ENCODE results near the gene MBD3L2B.
"Not testable (repeated sequence)": the region's sequence is repeated elsewhere in the genome, so short reads cannot be mapped to it uniquely, and the experiment has no call there.

The MBD3L2B gene

DNA sequence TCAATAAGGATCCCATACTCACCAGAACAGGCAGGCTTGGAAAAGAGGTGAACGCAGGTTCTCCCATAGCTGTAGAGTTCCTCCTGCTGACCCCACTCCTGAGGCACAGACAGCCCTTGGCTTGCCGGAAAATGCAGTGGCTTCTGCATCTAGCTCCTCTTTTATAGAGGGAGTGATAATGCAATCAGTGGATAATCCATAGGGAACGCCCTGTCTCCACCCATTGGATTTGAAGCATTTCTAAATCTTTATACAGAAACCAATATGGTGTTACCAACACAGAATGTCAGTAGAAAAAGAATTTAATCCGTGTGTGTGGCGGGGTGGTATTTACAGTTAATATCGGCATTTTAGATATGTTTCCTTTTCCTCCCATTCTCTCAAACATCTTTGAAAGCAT, at the start of gene MBD3L2B:
Gene MBD3L2B (minus strand): TSS at position 101 of the 400 bp plus-strand sequence. CDS start 34 bp downstream, at position 67.
- not testable (repeated sequence) for DNase-seq (ENCODE audit: low spot score)

DNA sequence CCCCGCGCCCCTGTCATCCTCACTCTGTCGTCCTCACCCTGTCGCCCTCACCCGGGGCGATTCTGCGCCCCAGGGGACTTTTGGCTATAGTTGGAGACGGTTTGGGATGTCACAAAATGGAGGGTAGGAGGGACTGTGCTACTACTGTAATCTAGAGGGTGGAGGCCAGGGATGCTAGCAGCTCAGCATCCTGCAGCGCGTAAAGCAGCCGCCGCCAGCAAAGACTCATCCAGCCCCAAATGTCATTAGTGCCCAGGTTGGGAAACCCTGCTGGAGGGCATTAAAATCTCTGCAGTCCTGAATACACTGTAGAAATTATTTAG, 48.6 kb upstream of the MBD3L2B start:
- DNase-seq (ENCODE audit: low spot score), result no peak

GRCh38 chr19:7069042-7069903, 48.0 kb upstream of the MBD3L2B start, which contains the start of gene ZNF557:
TSS of gene ZNF557 (plus strand) at chr19:7069703. CDS start at chr19:7075075, 5,372 bp downstream.
- peak; percentile 78 for DNase-seq (ENCODE audit: low spot score)

DNA sequence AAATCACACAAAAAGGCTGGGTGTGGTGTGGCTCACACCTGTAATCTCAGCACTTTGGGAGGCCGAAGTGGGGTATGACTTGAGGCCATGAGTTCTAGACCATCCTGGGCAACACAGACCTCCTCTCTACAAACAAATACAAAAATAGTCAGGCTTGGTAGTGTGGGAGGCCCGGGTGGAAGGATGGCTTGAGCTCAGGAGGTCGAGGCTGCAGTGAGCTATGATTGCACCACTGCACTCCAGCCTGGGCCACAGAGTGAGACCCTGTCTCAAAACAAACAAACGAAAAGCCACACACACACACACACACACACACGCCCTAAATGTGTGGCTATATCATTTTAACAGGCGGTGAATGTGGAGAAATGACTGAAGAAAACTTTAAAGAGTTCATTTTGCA, 47.4 kb upstream of the MBD3L2B start:
- no peak for DNase-seq (ENCODE audit: low spot score)

GRCh38 chr19:7067716-7068115, 46.5 kb upstream of the MBD3L2B start:
- no peak for DNase-seq (ENCODE audit: low spot score)

DNA sequence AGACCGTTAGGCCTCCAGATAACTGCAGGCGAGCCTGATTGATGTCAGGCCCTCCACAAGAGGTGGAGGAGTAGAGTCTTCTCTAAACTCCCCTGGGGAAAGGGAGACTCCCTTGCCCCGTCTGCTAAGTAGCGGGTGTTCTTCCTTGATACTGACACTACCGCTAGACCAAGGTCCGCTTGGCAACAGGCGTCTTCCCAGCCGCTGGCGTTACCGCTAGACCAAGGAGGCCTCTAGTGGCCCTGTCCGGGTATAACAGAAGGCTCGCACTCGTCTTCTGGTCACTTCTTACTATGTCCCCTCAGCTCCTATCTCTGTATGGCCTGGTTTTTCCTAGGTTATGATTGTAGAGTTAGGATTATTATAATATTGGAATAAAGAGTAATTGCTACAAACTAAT, 45.9 kb upstream of the MBD3L2B start:
- not testable (repeated sequence) for DNase-seq (ENCODE audit: low spot score)

DNA sequence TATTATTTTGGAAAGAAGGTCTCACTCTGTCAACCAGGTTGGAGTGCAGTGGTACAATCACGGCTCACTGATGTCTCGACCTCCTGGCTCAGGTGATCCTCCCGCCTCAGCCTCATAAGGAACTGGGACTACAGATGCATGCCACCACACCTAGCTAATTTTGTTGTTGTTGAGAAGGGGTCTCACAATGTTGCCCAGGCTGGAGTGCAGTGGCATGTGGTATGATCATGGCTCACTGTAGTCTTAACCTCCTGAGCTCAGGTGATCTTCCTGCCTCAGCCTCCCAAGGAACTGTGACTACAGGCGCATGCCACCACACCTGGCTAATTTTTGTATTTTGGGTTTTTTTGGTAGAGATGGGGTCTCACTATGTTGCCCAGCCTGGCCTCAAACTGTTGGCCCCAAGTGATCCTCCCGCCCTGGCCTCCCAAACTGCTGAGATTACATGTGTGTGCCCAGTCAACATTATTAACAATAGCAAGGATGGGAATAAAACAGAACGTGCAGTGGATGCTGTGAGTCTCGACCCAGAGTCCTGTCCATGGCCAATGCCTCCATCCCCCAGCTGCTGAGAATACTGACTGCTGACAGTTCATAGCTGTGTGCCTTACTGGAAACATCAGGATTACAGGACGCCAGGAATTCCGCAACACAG, 42.7 kb upstream of the MBD3L2B start:
- no peak for DNase-seq (ENCODE audit: low spot score)

DNA sequence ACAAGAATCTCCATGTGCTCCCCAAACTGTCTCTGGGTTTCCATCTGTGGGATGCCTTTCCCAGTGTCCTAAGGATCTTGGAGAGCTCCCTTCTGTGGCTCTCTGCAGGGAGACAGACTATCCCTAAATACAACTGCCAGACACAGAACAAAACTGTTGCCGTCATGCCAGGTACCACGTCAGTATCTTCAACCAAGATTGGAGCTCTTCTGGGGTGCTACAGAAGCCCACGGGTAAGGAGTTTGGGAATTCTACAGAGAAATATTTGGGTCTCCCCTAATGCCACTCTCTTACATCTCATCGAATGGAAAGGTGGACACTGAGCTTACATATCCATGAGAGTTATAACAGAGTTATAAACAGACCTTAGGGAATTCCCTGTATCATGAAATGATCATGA, 42.1 kb upstream of the MBD3L2B start:
- no peak for DNase-seq (ENCODE audit: low spot score)

GRCh38 chr19:7059977-7060376, 38.7 kb upstream of the MBD3L2B start:
- not testable (repeated sequence) for DNase-seq (ENCODE audit: low spot score)

DNA sequence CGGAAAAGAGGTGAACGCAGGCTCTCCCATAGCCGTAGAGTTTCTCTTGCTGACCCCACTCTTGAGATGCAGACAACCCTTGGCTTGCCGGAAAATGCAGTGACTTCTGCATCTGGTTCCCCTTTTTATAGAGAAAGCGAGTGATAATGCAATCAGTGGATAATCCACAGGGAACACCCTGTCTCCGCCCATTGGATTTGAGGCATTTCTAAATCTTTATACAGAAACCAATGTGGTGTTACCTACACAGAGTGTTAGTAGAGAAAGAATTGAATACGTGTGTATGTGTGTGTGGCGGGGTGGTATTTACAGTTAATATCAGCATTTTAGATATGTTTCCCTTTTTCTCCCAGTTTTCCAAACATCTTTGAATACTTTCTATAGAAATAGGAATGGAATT, 37.3 kb upstream of the MBD3L2B start, which contains the start of gene MBD3L3:
Gene MBD3L3 (minus strand): TSS at position 101 of the 400 bp plus-strand sequence. CDS start 71 bp downstream, at position 30.
- DNase-seq (ENCODE audit: low spot score), result not testable (repeated sequence)

- not testable (repeated sequence) for DNase-seq (ENCODE audit: low spot score)
Observed at GRCh38 chr19:7056371-7056770, 35.1 kb upstream of the MBD3L2B start.

DNA sequence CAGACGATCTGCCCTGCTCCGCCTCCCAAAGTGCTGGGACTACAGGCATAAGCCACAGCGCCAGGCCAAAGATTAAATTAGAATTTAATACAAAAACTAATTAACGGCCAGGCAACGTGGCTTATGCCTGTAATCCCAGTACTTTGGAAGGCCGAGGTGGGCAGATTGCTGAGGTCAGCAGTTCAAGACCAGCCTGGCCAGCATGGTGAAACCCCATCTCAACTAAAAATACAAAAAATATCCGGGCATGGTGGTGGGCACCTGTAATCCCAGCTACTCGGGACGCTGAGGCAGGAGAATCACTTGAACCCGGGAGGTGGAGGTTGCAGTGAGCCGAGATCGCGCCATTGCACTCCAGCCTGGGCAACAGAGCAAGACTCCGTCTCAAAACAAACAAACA, 34.4 kb upstream of the MBD3L2B start:
- DNase-seq (ENCODE audit: low spot score), result not testable (repeated sequence)

- not testable (repeated sequence) for DNase-seq (ENCODE audit: low spot score)
Observed at GRCh38 chr19:7054635-7055368, 33.6 kb upstream of the MBD3L2B start.

DNA sequence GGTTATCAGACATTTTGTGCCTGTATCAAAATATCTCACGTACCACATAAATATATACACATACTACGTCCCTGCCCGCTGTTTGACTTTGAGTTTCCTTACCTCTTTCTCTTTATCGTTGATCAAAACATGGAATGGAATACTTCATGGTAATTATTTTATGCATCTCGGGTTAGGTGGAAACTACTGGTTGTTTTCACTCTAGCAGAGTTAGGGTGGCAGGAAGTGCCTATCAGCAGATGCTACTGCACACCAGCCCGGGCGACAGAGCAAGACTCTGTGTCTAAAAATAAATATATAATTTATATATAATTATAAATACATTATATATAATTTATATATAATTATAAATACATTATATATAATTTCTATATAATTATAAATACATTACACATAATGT, 31.7 kb upstream of the MBD3L2B start:
- not testable (repeated sequence) for DNase-seq (ENCODE audit: low spot score)

GRCh38 chr19:7051421-7051820, 30.2 kb upstream of the MBD3L2B start:
- DNase-seq (ENCODE audit: low spot score), result not testable (repeated sequence)

DNA sequence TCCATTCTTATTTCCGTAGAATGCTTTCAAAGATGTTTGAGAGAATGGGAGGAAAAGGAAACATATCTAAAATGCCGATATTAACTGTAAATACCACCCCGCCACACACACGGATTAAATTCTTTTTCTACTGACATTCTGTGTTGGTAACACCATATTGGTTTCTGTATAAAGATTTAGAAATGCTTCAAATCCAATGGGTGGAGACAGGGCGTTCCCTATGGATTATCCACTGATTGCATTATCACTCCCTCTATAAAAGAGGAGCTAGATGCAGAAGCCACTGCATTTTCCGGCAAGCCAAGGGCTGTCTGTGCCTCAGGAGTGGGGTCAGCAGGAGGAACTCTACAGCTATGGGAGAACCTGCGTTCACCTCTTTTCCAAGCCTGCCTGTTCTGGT, 27.8 kb upstream of the MBD3L2B start, which contains the start of gene MBD3L2:
Gene MBD3L2 (plus strand): TSS at position 301 of the 400 bp plus-strand sequence. CDS start 53 bp downstream, at position 354.
- not testable (repeated sequence) for DNase-seq (ENCODE audit: low spot score)

GRCh38 chr19:7041563-7041962, 20.3 kb upstream of the MBD3L2B start:
- not testable (repeated sequence) for DNase-seq (ENCODE audit: low spot score)

- DNase-seq (ENCODE audit: low spot score), result not testable (repeated sequence)
Observed at GRCh38 chr19:7040079-7040478, 18.8 kb upstream of the MBD3L2B start, which contains the start of gene MBD3L4. TSS of gene MBD3L4 (minus strand) at chr19:7040179. CDS start at chr19:7040144, 35 bp downstream.

GRCh38 chr19:7030278-7030677, 9.0 kb upstream of the MBD3L2B start, which contains the start of gene MBD3L5:
TSS of gene MBD3L5 (plus strand) at chr19:7030578. CDS start at chr19:7030612, 34 bp downstream.
- DNase-seq (ENCODE audit: low spot score), result not testable (repeated sequence)

GRCh38 chr19:7028790-7029189, 7.6 kb upstream of the MBD3L2B start:
- DNase-seq (ENCODE audit: low spot score), result not testable (repeated sequence)

DNA sequence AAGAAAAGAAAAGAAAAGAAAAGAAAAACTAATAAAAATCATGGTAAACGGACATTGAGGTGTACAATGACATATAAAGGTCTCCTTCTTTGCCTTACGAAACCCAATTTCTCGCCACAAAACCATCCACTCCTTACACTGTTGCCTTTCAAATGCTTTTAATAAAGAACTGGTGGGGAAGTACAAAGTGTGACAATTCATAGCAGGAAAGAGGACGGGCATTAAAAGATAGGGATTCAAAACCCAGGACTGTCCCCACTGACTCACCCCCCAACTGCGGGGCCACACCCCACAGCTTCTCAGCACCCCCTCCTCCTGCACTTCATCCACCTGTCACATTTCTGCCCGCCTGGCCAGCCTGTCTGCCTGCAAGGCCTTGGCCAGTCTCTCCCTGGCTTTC, 2.4 kb downstream of the MBD3L2B start:
- DNase-seq (ENCODE audit: low spot score), result no peak

DNA sequence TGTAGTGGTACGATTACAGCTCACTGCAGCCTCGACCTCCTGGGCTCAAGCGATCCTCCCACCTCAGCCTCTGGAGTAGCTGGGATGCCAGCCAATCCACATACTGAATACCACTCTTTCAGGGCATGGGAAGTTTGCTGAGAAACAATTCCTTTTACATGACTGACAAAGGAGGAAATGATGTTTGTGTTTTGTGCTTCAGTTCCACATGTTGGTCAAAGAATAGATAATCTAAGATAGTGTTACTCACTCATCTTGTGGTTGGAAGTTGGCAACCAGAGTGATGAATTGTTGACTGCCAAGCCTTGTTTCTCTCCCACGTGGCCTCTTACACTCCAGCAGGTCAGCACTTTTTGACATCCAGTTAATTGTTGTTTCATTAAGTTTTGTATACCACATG, 7.6 kb downstream of the MBD3L2B start:
- DNase-seq (ENCODE audit: low spot score), result no peak
